Stimulated activated CD4-positive, alpha-beta T cell treated with anti-CD3 and anti-CD28 coated beads, Interleukin-12 subunit alpha, Interleukin-12 subunit beta, amount 100 ng/mL, for 4 hours (primary cell): ENCODE measurements around the gene STMN1.

Experiments used
- DNase-seq: peaks from one replicate; pipeline ENCODE4 v3.0.0-alpha.2; 2020

Gene STMN1

GRCh38 chr1:25867210-25867991 is 38.8 kb downstream of the STMN1 start:
- DNase-seq, result no peak

DNA sequence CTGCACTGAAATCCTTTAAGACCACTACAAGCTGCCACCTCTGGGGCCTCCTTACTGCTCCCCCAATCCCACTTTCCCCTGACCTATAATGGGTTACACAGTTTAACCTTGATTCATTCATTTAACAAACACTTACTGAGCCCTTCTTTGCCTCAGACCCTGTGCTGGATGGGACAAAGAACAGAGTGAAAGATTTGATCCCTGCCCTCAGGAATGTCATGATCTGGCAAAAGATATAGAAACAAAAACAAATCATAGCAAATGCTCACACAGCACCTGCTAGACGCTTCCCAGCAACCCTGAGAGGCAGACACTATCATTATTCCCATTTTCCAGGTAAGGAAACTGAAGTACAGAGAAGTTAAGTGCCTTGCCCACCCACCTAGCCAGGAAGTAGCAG is 39.9 kb downstream of the STMN1 start:
- no peak for DNase-seq

DNA sequence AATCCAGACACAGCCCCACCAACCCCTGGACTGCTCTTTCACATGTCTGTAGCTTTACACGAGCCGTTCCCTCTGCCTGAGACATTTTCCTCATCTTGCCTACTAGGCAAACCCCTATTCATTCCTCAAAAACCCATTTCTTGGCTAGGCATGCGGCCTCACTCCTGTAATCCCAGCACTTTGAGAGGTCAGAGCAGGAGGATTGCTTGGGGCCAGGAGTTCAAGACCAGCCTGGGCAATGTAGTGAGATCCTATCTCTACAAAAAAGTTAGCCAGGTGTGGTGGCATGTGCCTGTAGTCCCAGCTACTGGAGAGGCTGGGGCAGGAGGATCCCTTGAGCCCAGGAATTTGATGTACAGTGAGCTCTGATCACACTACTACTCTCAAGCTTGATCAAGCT is 41.8 kb downstream of the STMN1 start:
- no peak for DNase-seq

DNA sequence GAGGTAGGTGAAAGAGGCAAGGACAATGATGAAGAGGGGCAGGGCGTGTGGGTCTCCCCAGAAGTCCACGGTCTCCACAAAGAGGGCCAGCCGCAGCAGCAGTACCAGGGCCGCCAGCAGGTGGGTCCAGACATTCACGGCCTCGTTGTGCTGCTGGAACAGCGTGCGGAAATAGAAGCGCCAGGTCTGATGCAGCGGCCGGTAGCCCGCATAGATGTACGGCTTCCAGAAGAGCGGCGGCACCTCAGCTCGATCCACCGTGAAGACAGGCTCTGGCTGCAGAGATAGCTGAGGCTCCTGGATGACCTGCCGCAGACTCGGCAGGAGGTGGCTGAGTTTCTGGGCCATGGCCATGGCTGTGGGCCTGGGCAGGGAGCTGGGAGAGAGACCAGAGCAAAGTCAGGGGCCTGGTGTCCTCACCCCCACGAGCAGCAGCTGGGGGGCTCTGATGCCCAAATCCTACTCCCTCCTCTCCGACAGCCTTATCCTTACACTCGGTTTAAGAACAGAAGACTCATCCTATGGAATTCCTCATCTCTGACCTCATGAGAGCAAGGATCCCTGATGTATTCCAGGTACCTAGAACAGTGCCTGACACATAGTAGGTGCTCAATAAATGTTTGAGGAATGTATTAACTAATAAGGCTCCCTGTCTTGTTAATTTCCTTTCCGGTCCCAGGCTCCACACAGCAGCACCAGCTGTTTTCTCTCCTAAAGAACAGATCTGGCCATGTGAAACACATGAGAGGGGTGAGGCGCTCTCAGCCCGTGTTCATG is 42.5 kb downstream of the STMN1 start:
- no peak for DNase-seq

DNA sequence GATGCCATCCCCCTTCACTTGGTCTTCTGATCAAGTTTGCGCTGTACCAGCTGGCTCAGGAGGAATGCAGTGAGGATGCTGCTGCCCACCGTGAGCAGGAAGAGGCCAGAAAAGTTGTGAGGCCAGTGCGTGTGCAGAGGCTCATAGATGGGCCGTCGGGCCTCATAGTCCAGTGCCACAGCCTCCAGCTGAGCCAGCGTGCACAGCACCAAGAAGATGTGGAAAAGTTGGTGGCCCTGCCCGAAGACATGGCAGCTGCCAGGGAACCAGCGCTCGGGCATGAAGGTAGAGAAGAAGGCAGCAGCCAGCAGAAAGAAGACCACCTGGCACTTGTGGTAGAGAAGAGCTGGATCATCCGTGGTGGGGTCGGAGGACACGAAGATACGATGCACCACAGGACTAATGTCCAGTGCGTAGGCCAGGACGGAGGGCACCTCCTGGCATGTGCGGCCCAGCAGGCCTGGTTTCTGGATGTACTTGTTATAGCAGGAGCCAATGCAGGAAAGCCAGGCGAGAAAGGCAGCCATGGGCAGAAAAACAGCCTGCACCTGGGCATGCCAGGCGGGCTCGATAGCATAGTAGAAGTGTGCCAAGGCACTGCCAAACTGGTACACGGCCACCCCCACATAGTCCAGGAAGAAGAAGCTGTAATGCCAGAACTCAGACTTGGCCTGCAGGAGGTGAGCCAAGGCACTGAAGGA is 43.3 kb downstream of the STMN1 start:
- no peak for DNase-seq

GRCh38 chr1:25861316-25862286 is 44.6 kb downstream of the STMN1 start:
- DNase-seq, result no peak

DNA sequence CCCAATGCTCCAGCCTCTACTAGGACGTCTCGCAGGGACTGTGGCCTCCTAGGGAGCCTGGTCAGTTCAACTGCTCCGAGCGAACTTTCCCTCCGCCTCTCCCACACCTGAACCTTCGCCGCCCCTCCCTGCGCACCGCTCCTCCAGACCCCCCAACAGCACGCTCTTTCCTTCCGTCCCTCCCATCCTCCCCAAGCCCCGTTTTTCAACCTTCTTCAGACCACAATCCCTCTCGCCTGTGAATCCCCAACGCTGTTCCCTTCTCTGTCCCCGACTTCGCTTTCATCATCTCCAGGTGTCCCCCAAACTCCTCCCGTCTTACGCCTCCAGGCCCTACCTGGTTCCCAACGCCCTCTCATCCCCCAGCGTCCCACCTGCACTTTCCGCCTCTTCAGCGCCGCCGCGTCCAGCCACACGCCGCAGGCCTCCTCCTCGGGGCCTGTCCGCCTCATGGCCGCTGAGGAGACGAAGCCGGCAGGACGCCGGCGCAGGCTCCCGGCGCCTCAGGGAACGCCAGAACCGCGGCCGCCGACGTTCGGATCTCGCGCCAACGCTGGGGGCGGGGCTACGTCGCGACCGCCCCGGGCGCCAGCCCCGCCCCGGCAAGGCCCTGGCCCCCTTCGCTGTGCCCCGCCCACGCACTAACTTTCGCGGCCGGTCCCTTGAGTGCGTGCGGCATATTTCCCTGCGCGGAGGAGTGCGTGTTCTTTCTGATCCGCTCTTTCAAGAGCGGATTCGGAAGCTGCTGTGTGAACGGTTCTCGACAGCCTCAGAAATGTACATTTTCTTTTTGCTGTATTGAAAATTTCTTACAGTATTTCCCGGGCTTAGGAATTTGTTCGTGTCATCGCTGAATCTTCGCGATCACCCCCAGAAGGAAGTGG is 47.1 kb downstream of the STMN1 start, which contains the start of gene AUNIP:
AUNIP (minus strand) TSS at position 552 of the 884 bp plus-strand sequence; CDS start at position 452, 100 bp downstream.
- peak; percentile 92 for DNase-seq

GRCh38 chr1:25858494-25858893 is 47.7 kb downstream of the STMN1 start:
- no peak for DNase-seq

GRCh38 chr1:25856856-25857255 is 49.4 kb downstream of the STMN1 start:
- no peak for DNase-seq

DNA sequence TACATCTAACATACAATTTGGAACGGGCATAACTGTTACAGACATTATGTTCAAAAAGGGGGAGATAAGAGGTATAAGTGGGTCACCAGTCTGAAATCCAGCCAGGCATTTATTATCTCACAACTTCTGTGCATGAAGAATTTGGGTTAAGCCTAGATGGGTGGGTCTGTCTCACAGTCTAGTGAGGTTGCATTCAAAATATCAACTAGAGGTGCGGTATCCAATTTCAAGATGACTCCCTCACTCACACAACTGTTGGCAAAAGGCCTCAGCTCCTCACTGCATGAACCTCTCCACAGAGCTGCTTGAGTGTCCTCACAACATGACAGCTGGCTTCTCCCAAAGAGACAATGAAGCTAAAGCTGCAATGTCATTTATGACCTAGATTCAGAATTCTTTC is 51.7 kb downstream of the STMN1 start:
- no peak for DNase-seq
